Measurements from ENCODE around the gene SDF4.

DNA sequence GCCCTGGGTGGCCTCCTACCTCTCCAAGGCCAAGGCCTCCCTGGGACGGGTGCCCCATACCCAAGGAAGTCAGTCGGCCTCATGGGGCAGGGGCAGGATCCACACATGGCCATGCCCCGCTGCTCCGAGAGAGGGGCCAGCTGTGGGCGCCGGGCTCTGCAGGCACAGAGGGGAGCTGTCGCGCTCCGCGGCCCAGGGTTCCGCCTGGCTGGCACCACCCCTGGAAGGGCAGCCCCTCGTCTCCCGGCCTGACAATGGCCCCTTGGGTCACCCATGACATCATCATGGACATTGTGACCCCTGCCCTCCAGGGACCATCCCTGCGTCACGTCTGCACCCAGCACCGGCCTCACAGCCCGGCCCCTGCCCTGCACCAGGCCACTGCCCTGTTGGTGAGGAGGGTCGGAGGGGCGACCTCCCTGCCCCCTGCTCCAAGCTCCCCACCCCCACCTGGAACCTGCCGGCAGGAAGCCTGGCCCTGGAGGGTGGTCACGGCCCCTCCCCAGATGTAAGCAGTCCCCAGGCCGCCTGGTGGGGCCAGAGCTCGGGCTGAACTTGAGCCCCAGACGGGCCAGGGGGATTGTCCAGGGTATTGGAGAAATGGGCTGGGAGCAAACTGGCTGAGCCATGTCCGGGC, 52.3 kb downstream of the SDF4 start:
- TF ChIP-seq EP300 (IDR thresholded peaks at IDR 0.05) (no peak), POLR2AphosphoS5 (IDR thresholded peaks at IDR 0.05) (no peak), POLR2A (IDR thresholded peaks at IDR 0.05) (no peak)

All from stomach (tissue), 4 donors.